Retina (tissue), 1 donor: ENCODE measurements around the gene PRR36.

ENCODE experiments used
- DNase-seq: peaks from one replicate; pipeline ENCODE4 v3.0.0-alpha.2; 2016

Gene PRR36

DNA sequence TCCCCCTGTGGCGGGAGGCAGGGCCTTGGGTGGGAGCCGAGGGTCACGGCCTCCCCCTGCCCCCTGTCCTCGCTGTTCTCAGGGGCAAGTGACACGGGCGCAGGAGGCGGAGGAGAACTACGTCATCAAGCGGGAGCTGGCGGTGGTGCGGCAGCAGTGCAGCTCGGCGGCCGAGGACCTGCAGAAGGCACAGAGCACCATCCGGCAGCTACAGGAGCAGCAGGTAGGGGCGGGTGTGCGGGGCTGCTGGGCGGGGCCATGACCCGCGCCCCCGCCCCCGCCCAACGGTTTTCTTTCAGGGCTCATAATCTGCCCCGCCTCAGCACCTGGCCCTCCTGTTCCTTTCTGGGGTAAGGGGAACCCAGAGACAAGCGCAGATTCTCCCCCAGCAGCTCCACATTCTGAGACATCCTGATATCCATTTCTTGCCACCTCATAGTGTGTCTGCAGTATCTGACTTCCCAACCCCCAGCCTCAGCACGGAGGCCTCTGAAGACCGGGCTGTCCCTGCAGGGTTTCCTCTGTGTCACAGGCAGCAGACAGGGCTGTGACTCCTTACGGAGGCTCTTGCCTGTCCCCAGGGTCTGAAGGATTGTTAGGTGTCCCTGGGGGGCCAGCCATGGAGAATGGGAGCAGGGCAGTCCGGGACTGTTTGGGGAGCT lies 15.9 kb downstream of the PRR36 start:
- no peak for DNase-seq

DNA sequence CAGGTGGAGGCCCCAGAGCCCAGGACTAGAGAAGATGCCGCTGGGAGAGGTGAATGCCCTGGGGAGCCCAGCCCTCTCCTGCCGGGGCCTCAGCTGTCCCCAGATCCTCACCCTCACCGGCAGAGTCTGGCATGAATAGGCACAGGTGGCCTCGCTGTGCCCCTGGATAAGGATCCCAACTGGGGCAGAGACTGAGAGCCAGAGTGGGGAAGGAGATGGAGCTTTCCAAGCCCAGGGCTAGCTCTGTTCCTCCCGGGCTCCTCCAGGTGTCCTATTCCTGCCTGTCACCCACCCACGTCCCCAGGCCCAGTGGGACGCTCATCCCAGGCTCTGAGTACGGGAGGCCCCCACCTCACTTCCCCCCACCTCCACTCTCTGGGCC lies 16.5 kb downstream of the PRR36 start:
- no peak for DNase-seq

DNA sequence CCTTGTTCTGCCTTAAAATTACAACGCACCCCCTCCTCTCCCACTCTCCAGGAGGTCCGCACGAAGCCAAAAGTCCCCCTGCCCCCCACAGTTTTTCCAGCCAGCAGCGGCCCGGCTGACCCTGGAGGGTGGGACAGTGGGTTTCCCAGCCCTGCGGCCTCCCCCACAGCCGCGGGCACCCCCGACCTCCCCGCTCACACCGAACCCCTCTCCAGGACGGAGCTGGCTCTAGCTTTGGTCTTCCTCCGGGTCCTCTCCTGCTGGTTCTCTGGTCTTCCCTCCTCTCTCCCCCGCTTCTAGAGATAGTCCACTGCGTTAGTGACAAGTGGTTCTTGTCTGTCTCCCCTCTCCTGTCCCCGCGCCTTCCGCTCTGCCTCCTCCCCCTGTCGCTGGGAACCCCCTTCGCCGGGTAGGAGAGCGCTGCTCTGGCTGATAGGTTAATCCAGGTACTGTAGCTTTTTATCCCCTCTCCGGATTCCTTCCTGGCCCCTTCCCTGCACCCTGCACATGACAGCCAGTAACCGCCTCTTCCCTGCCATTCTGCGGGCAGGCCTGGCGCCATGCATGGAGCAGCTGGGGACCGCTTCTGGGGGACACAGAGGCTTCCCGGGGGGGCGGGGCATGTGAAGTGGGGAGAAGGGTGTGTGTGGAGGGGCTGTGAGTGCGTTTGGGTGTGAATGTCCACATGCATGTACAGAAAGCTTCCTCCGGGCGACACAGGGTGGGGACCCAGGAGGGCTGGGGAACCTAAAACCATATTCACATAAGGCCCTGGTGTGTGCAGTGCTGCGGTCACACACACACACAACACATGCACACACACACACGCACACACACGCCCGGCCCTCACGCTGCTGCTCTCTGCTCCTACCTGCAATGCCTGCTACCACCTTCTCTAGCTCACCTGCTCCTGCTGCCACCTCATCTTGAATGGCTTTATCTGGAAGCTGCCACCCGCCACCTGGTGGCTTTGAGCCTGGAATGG lies 17.2 kb downstream of the PRR36 start:
- DNase-seq = no peak

DNA sequence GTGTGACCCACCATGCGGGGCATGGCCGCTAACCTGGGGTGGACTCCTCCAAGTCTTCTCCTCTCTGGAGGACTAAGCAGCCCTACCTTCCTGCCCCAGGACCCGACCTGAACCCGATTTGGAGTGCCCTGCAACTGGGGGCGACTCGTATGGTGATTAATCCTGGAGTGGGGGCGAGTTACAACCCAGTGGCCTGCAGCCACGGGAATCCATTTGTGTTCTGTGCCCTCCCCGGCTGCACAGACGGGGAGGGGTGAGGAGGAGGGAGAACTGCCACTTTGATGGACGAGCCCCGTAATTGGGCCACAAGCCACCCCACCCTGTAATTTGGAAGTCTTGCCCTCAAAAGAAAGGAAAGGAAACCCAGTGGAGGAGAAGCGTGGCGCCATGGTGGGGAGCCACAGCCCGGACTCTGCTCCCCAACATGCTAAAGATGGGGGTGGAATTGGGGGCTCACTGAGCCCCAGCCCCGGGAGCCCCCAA lies 18.0 kb downstream of the PRR36 start:
- DNase-seq = no peak

DNA sequence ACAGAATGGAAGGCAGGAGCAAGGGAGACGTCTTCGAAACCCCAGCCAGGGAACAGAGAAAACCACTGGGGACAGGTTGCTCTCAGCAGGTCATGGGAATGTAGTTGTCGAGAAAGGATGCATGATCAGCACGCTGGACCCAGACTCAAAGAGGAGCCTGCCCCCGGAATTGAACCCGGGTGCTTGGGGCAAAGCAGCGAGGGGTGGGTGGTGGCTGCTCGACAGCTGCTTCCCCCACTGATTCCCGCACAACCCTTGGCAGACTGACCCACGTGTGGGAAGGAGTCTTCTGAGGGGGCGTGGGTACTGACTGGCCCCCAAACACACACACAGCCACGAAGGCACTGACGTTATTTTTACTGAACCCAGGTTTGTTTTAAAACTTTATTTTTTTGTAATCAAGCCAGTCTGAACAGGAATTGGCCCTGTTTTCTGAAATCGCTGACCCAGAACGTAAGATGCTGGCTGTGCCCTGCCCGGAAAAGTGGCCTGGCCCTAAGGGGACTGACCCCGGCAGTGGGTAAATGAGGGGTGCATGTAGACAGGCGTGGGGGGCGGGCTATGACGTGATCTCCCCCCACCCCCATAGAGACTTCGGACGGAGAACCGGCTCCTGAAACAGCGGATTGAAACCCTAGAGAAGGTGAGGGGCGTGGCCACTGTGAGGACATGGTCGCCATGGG lies 18.6 kb downstream of the PRR36 start:
- DNase-seq = no peak

DNA sequence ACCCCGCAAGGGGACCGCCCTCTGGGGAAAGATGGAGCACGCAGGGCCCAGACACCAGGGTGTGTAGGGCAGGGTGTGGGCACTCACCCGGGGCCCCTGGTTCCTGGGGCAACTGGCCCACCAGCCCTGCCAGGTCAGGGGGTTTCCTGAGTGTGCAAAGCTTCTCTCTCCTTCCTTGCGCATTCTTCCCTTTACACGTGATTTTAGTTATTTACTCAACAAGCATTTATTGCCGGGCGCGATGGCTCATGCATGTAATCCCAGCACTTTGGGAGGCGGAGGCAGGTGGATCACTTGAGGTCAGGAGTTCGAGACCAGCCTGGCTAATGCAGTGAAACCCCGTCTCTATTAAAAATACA lies 20.4 kb downstream of the PRR36 start:
- no peak for DNase-seq

DNA sequence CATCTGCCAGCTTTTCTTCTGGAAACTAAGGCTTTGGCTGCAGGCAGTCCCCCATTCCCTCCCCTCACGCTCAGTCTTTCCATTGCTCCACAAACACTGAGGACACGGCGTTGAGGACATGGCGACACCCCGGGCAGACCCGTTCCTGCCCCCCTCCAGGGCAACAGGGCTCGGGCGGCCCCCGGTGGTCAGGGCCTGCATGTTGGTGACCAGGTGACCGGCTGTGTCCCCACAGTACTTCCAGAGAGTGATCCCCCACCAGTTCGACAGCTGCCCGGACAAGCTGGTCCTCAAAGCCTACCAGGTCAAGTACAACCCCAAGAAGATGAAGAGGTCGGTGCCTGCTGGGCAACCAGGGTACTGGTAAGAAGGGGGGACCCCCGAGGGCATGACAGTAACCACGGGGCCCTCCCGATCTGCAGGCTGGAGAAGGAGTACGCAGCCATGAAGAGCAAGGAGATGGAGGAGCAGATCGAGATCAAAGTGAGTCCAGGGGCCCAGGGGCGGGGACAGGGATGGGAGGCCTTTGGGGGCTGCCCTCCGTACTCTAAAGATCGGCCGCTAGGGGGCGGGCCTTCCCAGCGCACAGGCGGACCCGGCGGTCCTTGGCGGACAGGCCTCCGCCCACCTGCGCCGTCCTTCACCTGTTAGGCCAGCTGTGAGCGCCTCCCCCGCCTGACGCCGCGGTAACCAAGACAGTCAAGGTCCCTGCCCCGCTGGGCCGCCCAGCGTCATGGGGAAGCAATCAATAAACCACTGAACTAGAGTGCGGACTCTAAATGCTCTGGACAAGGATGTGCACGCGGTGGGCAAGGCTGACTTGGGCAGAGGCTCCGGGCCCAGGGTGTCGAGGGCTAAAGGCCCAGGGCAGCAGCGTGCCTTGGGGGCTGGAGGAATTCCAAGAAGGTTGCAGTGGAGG lies 21.1 kb downstream of the PRR36 start:
- DNase-seq = peak; percentile 91

DNA sequence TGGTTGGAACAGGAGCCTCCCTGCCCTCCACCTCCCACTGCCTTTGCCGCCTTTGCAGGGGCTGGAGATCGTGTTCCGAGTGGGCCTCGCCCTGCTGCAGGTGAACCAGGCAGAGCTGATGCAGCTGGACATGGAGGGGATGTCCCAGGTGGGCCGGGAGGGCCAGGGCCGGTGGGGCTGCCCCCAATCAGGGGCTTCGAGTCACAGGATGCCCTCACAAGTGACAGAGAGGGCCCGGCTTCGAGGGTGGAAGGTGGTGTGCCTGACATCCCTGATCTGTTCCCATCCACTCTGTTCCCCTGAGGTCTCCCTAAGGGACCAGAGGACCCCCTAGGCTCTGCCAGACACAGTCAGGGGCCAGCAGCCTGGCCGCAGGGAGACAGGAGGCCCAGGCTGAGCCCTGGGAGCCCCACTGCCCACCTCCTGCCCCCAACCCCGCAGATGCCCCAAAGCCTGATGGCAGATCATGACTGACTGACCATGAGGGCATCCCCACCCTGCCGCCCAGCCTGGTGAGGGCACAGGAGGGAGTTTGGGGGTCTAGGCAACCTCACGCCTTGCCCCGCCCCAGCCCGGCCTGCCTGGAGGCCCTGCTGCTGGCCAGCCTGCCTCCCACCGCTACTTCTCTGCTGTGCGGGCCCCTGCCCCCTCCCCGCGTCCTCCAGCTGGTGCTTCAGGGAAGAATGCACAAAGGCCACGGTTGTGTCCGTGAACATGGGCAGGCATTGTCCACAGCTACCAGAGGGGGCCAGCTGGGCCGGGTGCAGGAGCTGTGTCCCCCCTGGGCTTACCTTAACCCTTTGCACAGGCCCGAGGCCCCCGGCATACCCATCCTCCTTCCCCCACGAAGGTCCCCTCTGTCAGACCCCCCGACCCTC lies 22.3 kb downstream of the PRR36 start:
- DNase-seq = peak; percentile 46

DNA sequence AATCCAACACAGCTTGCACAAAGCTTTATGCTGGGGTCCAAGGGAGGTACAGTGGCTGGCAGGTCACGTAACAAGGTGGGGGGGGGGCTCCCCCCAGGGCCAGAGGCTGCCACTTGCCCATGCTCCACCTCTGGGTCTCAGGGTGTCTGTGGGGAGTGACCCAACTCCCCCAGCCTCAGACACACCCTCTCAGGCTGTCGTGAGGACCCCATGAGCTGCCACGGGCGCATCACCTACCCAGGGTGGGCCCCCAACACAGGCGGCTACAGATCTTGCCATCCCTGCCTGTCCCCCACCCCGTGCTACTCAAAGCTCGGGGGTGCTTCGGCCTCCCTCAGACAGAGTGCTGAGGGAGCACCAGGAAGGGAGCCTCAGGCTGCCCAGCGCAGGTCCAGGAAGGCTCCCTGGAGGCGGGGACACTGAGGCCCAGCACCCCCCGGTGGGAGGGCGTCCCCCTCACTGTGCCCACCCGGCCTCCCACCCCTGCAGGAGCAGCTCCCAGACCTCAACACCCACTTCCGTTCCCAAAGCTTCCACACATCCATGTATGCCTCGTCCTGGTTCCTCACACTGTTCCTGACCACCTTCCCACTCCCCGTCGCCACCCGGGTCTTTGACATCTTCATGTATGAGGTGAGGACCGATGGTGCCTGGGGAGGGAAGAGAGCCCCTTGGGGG lies 23.1 kb downstream of the PRR36 start:
- DNase-seq = peak; percentile 10

DNA sequence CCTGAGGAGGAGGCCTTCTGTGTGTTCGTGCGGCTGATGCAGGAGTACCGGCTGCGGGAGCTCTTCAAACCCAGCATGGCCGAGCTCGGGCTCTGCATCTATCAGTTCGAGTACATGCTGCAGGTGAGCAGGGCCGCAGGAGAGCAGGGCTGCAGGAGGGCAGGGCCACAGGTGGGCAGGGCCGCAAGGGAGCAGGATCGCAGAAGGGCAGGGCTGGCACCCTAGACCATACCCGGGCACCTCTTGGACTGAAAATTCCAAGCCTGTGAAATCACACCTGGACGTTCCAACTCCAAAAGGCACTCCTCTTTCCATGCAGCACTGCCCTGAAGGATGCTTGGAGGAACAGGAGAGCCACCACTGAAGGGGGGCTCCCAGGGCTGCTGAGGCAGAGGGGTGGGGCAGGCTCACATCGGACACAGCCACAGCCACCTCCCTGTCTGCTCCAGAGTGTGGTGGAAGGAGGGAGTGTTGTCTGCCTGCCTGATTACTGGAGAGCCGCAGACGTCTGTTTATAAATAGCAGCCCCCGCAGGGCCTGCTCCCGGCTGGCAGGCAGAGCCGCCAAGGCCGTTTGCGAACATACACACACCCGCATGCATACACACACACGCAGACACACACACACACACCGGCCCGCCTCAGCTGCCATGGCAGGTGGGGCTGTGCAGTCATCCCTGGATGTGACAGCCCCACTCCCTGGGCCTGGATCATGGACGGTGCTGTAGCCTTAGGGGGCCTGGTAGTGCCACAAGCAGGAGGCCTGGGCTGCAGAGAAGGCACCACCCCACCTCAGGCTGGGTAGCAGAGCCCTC lies 24.0 kb downstream of the PRR36 start:
- no peak for DNase-seq

DNA sequence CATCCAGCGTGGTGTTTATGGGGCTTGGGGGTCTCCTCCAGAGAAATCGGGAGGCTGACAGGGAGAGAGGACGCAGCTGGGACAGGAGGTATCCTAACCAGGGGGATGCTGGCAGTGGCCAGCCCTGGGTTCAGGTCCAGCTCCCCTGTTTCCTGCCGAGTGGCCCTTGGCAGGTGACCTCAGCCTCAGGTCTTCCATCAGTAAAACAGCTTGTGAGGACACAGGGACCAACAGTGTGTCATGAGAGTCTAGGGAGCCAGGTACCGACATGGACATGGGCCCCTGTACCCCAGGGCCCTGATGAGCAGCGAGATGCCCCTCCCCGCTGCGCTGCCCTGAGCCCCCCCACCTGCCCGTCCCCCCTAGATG lies 24.6 kb downstream of the PRR36 start:
- DNase-seq = no peak

DNA sequence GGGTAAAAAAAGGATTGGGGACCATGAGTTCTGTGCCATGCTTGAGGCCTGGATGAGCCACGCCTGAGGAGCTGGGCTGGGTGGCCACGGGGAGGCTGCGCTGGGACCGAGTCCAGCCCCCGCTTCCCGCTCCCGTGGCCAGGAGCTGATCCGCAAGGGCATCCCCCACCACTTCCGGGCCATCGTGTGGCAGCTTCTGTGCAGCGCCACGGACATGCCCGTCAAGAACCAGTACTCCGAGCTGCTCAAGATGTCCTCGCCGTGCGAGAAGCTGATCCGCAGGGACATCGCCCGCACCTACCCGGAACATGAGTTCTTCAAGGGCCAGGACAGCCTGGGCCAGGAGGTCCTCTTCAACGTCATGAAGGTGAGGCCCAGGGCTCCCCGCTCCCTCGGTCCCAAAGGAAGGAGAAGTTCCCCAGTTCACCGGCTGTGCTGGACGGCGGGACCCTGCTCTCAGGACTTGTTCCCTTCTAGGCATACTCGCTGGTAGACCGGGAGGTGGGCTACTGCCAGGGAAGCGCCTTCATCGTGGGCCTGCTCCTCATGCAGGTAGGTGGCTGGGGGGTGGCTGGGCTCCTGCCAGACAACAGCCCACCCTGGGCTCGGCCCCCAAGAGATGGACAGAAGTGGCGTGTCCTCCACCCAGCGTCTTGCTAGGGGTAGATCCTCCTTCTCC lies 25.3 kb downstream of the PRR36 start:
- DNase-seq = no peak

DNA sequence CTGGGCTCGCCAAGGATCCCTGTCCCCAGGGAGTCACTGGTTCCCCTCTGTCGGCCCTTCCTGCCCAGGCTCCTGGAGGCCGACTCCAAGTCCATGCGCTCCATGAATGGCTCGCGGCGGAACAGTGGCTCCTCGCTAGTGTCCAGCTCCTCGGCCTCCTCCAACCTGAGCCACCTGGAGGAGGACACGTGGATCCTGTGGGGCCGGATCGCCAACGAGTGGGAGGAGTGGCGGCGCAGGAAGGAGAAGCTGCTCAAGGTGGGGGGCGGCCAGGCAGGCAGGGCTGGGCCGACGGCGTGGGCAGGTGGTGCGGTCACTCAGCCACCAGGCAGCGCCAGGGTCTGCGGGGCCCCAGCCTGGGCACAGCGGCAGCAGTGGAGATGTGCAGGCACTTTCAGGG lies 26.5 kb downstream of the PRR36 start:
- DNase-seq = no peak

DNA sequence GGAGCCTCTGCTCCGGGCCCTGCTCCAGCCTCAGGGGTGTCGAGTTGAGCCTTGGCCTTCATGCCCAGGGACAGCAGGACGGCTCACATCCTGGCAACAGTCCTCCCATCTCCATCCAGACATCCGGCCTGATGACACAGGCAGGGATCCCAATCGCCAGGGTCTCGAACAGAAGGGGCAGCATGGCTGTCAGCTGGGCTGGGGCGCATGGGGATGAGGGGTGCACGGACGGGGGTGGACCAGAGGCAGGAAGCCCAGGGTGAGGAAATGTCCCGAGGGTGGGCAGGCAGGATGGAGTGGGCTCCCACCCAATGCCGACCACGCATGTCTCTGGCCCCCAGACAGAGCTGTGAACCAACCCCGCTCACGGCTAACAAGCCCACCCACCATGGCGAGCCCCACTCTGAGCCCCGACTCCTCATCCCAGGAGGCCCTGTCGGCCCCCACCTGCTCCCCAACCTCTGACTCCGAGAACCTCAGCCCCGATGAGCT lies 28.0 kb downstream of the PRR36 start:
- no peak for DNase-seq

DNA sequence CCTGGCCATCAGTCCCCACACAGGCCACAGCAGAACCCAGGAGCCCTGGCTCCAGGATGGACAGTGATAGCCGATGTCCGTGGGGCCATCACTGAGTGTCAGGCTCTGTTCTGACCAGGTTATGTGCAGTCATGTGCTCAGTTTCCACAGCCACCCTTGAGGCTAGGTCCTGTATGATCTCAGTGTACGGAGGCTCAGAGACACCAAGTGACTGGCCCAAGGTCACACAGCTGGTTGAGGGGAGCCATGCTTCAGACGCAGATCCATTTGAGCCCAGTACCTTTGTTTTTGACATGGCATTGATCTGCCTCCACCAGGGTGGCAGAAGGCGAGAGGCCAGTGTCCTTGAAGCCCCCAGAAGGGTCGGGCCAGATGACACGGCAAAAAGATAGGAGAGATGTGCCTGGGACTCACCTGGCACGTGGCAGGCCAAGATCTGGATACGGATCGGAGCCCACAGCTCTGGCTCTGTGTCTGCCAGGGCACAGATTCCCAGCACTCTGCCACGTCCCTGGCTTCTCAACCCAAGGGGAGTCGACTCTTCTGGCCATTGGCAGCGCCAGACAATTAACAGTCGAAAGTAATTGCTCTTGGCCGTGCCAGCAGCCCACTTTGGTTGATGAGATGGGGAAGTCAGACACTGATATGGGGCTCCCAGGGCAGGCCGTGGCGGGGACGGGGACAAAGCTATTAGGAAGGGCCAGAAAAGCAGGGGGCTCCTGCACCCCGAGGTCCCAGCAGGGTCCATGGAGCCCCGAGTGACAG lies 28.6 kb downstream of the PRR36 start:
- DNase-seq = no peak

DNA sequence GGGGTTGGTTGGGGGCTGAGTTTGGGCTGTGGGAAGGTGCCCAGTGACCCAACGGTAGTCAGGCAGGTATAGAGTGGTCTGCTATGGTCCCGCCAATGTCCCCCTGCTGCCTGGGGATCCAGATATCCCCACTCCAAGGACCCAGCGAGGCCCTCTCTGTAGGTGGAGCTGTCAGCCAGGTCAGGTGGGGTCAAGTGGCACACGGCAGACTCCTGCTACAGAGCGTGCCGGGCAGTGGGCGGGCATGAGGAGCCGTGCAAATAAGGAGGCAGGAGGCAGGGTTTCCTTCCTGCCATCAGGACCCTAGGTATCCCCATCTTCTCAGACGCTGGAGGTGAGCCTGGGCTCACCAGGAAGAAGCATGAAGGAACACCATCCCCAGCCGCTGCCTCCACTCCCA lies 29.2 kb downstream of the PRR36 start:
- DNase-seq = no peak

DNA sequence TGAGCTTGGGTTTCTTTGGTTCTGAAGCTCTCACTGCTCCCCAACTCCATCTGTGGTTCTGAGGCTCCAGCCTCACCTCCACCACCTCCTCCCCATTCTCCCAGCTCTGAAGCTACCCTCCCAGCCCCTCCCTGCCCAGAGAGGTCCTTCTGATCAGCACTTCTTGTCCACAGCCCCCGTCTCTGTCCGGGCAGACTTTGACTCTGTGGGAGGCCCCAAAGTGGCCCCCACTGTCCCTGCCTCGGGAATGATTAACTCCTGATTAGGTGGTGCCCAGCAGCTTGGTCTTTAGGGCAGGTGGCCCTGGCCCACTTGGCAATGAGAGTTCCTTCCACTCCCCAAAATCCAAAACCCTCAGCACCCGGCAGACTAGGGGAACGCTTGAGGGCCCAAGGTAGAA lies 29.8 kb downstream of the PRR36 start:
- no peak for DNase-seq

DNA sequence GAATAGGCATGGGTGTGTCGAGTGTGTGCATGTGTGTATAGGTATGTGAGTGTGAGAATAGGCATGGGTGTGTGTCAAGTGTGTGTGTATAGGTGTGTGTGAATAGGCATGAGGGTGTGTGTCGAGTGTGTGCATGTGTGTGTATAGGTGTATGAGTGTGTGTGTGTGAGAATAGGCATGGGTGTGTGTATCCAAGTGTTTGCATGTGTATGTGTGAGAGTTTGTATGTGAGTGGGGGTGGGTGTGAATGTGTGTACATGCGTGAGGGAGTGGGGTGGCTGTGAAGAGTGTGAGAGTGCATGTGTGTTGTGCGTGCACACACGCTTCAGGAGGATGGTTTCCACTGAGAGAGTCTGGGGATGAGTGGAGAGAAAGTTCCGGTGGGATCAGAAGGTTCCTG lies 30.7 kb downstream of the PRR36 start:
- no peak for DNase-seq
